H9 (cell line): ENCODE results near the gene TFAP2C. TPM values are rescaled to one million over a fixed set of nuclear protein-coding genes. Genes with fewer than 3 reads are reported as not detected.

Source experiments
- DNase-seq: peaks from one replicate; pipeline ENCODE4 v3.0.0-alpha.2; 2017
- H2AFZ ChIP-seq: one replicate; pipeline ENCODE4 v1.6.1; 2013; ENCODE audit warnings: mild to moderate bottlenecking, low read length, control low read depth, moderate library complexity
- H2AK5ac ChIP-seq: 2 replicates; pipeline ENCODE4 v1.6.1; 2013; ENCODE audit warnings: low read length, control low read depth, mixed read lengths; ENCODE audit not compliant: insufficient read length
- H2BK120ac ChIP-seq: one replicate; pipeline ENCODE4 v1.6.1; 2013; ENCODE audit warnings: low read depth, mild to moderate bottlenecking, low read length, control low read depth, inconsistent platforms; ENCODE audit not compliant: poor library complexity, severe bottlenecking
- H2BK12ac ChIP-seq: 2 replicates; pipeline ENCODE4 v1.6.1; 2013; ENCODE audit warnings: low read length, control low read depth, mixed read lengths, low read depth; ENCODE audit not compliant: insufficient read length
- H2BK15ac ChIP-seq: 2 replicates; pipeline ENCODE4 v1.6.1; 2013; ENCODE audit warnings: low read depth, low read length, control low read depth
- H2BK20ac ChIP-seq: one replicate; pipeline ENCODE4 v1.6.1; 2013; ENCODE audit warnings: low read depth, mild to moderate bottlenecking, low read length, control low read depth, inconsistent platforms; ENCODE audit not compliant: poor library complexity, severe bottlenecking
- H2BK5ac ChIP-seq: 2 replicates; pipeline ENCODE4 v1.6.1; 2013; ENCODE audit warnings: low read length, control low read depth, mixed read lengths; ENCODE audit not compliant: insufficient read length
- H3K14ac ChIP-seq: 2 replicates; pipeline ENCODE4 v1.6.1; 2013; ENCODE audit warnings: low read length, control low read depth; ENCODE audit not compliant: insufficient read depth
- H3K18ac ChIP-seq: 2 replicates; pipeline ENCODE4 v1.6.1; 2013; ENCODE audit warnings: low read depth, mild to moderate bottlenecking, mixed read lengths, low read length, control low read depth; ENCODE audit not compliant: insufficient read length
- H3K23ac ChIP-seq: 2 replicates; pipeline ENCODE4 v1.6.1; 2013; ENCODE audit warnings: low read length, control low read depth, mixed read lengths, low read depth; ENCODE audit not compliant: insufficient read length
- H3K23me2 ChIP-seq: 2 replicates; pipeline ENCODE4 v1.6.1; 2013; ENCODE audit warnings: low read depth, mild to moderate bottlenecking, mixed read lengths, low read length, control low read depth; ENCODE audit not compliant: insufficient read length, poor library complexity, severe bottlenecking
- H3K27ac ChIP-seq: 2 replicates; pipeline ENCODE4 v1.5.1; 2013; ENCODE audit warnings: low read length, control low read depth, mixed read lengths, low read depth; ENCODE audit not compliant: insufficient read length
- H3K27me3 ChIP-seq: 2 replicates; pipeline ENCODE4 v1.6.1; 2013; ENCODE audit warnings: low read length, control low read depth, inconsistent platforms; ENCODE audit not compliant: insufficient read depth
- H3K4ac ChIP-seq: 2 replicates; pipeline ENCODE4 v1.6.1; 2013; ENCODE audit warnings: low read depth, mild to moderate bottlenecking, control low read depth, inconsistent platforms, low read length, moderate library complexity
- H3K4me1 ChIP-seq: 2 replicates; pipeline ENCODE4 v1.6.1; 2013; ENCODE audit warnings: low read length, control low read depth, inconsistent platforms; ENCODE audit not compliant: insufficient read depth
- H3K4me2 ChIP-seq: 2 replicates; pipeline ENCODE4 v1.6.1; 2013; ENCODE audit warnings: low read length, control low read depth, mixed read lengths; ENCODE audit not compliant: insufficient read length, insufficient read depth
- H3K56ac ChIP-seq: 2 replicates; pipeline ENCODE4 v1.6.1; 2013; ENCODE audit warnings: low read depth, mild to moderate bottlenecking, mixed read lengths, low read length, control low read depth; ENCODE audit not compliant: insufficient read length
- H3K79me1 ChIP-seq: 2 replicates; pipeline ENCODE4 v1.6.1; 2013; ENCODE audit warnings: low read depth, mild to moderate bottlenecking, moderate library complexity, low read length, control low read depth, inconsistent platforms; ENCODE audit not compliant: insufficient read depth, poor library complexity, severe bottlenecking
- H3K79me2 ChIP-seq: 2 replicates; pipeline ENCODE4 v1.6.1; 2013; ENCODE audit warnings: low read length, control low read depth, inconsistent platforms; ENCODE audit not compliant: insufficient read depth
- H3K9ac ChIP-seq: 2 replicates; pipeline ENCODE4 v1.6.1; 2013; ENCODE audit warnings: low read length, control low read depth, mixed read lengths; ENCODE audit not compliant: insufficient read length; ENCODE audit errors: extremely low read depth
- H3K9me3 ChIP-seq: one replicate; pipeline ENCODE4 v1.6.1; 2013; ENCODE audit warnings: low read depth, low read length, inconsistent platforms; ENCODE audit not compliant: control insufficient read depth
- H3T11ph ChIP-seq: one replicate; pipeline ENCODE4 v1.6.1; 2013; ENCODE audit warnings: mild to moderate bottlenecking, low read length, control low read depth, inconsistent platforms
- H4K20me1 ChIP-seq: one replicate; pipeline ENCODE4 v1.6.1; 2013; ENCODE audit not compliant: control insufficient read depth, insufficient read length, insufficient read depth
- H4K5ac ChIP-seq: 2 replicates; pipeline ENCODE4 v1.6.1; 2013; ENCODE audit warnings: low read depth, mild to moderate bottlenecking, mixed read lengths, low read length, control low read depth; ENCODE audit not compliant: insufficient read length
- H4K8ac ChIP-seq: replicated peaks from 2 replicates; pipeline ENCODE4 v1.6.1; 2013; ENCODE audit warnings: low read length, control low read depth, mixed read lengths, low read depth; ENCODE audit not compliant: insufficient read length
- H4K91ac ChIP-seq: 2 replicates; pipeline ENCODE4 v1.6.1; 2013; ENCODE audit warnings: low read depth, mild to moderate bottlenecking, moderate library complexity, mixed read lengths, low read length, control low read depth; ENCODE audit not compliant: insufficient read length
- H3K27ac Mint-ChIP-seq, 3 experiments: 2 replicates in 2 of 3; 3 replicates in 1 of 3; pipeline ENCODE4 v1.8.0; 2020 to 2021; ENCODE audit warnings: mixed read lengths in 3 of 3, mild to moderate bottlenecking in 1 of 3, moderate library complexity in 1 of 3
- H3K27me3 Mint-ChIP-seq: 2 replicates; pipeline ENCODE4 v1.8.0; 2021; ENCODE audit warnings: low read depth, mild to moderate bottlenecking, moderate library complexity, mixed read lengths
- H3K36me3 Mint-ChIP-seq, 3 experiments: 2 replicates in 2 of 3; 3 replicates in 1 of 3; pipeline ENCODE4 v1.8.0; 2020 to 2021; ENCODE audit warnings: low read depth in 3 of 3, mixed read lengths in 3 of 3; ENCODE audit not compliant: insufficient read depth in 1 of 3
- H3K4me1 Mint-ChIP-seq, 2 experiments: 2 replicates each; pipeline ENCODE4 v1.8.0; 2020; ENCODE audit warnings: mixed read lengths in 2 of 2
- H3K4me3 Mint-ChIP-seq, 2 experiments: 2 replicates in 1 of 2; 3 replicates in 1 of 2; pipeline ENCODE4 v1.8.0; 2020 to 2021; ENCODE audit warnings: mild to moderate bottlenecking in 2 of 2, mixed read lengths in 2 of 2, moderate library complexity in 1 of 2
- H3K9me3 Mint-ChIP-seq, 2 experiments: 2 replicates in 1 of 2; 3 replicates in 1 of 2; pipeline ENCODE4 v1.8.0; 2020; ENCODE audit warnings: mild to moderate bottlenecking in 2 of 2, mixed read lengths in 2 of 2, moderate library complexity in 1 of 2
- WGBS: extraction: QIAGEN DNeasy Blood & Tissue Kit; methylation state at CpG from one replicate; pipeline ENCODE4 v1.1.7; 2013; ENCODE audit warnings: missing lambda C conversion rate, low lambda C conversion rate, mixed read lengths; ENCODE audit not compliant: insufficient read length; ENCODE audit errors: extremely low coverage; 5-methylcytosine and 5-hydroxymethylcytosine counted together
- total RNA-seq: library from RNA; stranded (reverse); gene quantifications from 2 replicates; pipeline ENCODE4 v1.2.1, GENCODE V29; 2021
- TF ChIP-seq, protein P1 (sequence below): fragments of 200-600 bp; sonication (generic); conservative IDR thresholded peaks from 3 replicates; pipeline ENCODE4 v1.8.0; 2021; ENCODE audit warnings: antibody characterized with exemption, mild to moderate bottlenecking

The TFAP2C gene
- total RNA-seq, 1 experiment from 2014 or later, result 24.3 TPM

DNA sequence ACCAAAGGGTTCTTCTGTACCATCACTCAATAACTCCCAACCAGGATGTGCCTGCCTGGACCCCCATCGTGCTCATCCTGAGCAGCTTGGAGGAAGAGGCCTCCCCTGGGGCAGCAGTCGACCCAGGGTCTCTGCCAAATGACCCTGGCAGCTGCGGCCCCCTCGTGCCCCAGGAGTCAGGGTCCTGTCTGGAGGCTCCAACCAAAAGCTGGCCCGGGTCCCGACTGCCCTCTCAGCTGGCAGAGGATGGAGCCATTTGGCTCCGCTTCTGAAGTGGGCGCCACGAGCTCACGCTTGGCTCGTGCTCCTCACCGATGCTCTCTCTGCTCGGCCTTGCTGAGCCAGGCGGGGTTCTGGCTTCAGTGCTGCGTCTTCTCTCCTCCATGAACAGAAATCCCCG lies 56.8 kb downstream of the TFAP2C start:
- Histone ChIP-seq H3K79me1 (no peaks in the 10 kb centered on the region), H3K4me1 (peaks cover 8% of the 10 kb centered on the region; the same call in 1 of the 2 replicates), H2AFZ (no peak overlapping the region), H3K56ac (no peak overlapping the region), H3K9ac (no peak overlapping the region), H3K14ac (no peak overlapping the region), H4K91ac (no peak overlapping the region), H2BK120ac (no peak overlapping the region), H4K20me1 (no peaks in the 10 kb centered on the region), H3K4ac (no peak overlapping the region), H3K4me2 (no peak overlapping the region), H3K27ac (no peak overlapping the region), H3K23ac (no peak overlapping the region), H3K23me2 (no peaks in the 10 kb centered on the region), H3T11ph (no peak overlapping the region), H3K27me3 (peaks cover 3% of the 10 kb centered on the region; the same call in 1 of the 2 replicates), H2BK12ac (no peak overlapping the region), H4K8ac (no peak overlapping the region), H3K79me2 (no peaks in the 10 kb centered on the region), H4K5ac (no peak overlapping the region), H3K18ac (no peak overlapping the region), H2BK20ac (no peak overlapping the region), H2BK5ac (no peak overlapping the region), H3K9me3 (no peaks in the 10 kb centered on the region), H2AK5ac (no peak overlapping the region), H2BK15ac (no peak overlapping the region)
- Mint-ChIP-seq H3K4me1 (peaks cover 21 to 30% of the 10 kb centered on the region in 2 experiments), H3K36me3 (no peaks in the 10 kb centered on the region), H3K27ac (peak overlapping the region in 1 of 3 experiments; percentile 60; a peak in 1 of 7 replicates), H3K9me3 (no peaks in the 10 kb centered on the region), H3K4me3 (no peak overlapping the region), H3K27me3 (peaks cover 3% of the 10 kb centered on the region; the same call in 1 of the 2 replicates)
- no peak for DNase-seq
- no CpG with 5 or more reads among the region's 16 CpGs for WGBS
- TF ChIP-seq, protein P1, sequence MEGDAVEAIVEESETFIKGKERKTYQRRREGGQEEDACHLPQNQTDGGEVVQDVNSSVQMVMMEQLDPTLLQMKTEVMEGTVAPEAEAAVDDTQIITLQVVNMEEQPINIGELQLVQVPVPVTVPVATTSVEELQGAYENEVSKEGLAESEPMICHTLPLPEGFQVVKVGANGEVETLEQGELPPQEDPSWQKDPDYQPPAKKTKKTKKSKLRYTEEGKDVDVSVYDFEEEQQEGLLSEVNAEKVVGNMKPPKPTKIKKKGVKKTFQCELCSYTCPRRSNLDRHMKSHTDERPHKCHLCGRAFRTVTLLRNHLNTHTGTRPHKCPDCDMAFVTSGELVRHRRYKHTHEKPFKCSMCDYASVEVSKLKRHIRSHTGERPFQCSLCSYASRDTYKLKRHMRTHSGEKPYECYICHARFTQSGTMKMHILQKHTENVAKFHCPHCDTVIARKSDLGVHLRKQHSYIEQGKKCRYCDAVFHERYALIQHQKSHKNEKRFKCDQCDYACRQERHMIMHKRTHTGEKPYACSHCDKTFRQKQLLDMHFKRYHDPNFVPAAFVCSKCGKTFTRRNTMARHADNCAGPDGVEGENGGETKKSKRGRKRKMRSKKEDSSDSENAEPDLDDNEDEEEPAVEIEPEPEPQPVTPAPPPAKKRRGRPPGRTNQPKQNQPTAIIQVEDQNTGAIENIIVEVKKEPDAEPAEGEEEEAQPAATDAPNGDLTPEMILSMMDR, result no peak
